Natural killer cell (primary cell): Measurements from ENCODE around the gene FMN1. TPM values are rescaled to one million over a fixed set of nuclear protein-coding genes. Genes with fewer than 3 reads are reported as not detected.

ENCODE experiments used
- ATAC-seq, 3 donors: fragments of 150-1000 bp in 2 of 3; fragments of 200-7000 bp in 1 of 3; cut with Tn5 transposase; 1 replicate in 1 of 3; 2 replicates in 2 of 3; pipeline ENCODE4 v1.10.0; 2021; ENCODE audit warnings: mild to moderate bottlenecking in 2 of 3, moderate library complexity in 2 of 3
- DNase-seq, 2 donors: peaks; one replicate each; pipeline versions ENCODE4 v3.0.0 to v3.0.0-alpha.2; 2013 to 2021; ENCODE audit warnings: mixed read lengths in 1 of 2
- H3K27ac ChIP-seq: one replicate; pipeline ENCODE4 v1.5.1; 2013; ENCODE audit warnings: mild to moderate bottlenecking, low read length
- H3K27me3 ChIP-seq: one replicate; pipeline ENCODE4 v1.6.1; 2013; ENCODE audit warnings: low read length; ENCODE audit not compliant: control insufficient read depth, insufficient read depth
- H3K36me3 ChIP-seq: one replicate; pipeline ENCODE4 v1.6.1; 2013; ENCODE audit warnings: low read length; ENCODE audit not compliant: control insufficient read depth, insufficient read depth
- H3K4me1 ChIP-seq: one replicate; pipeline ENCODE4 v1.6.1; 2013; ENCODE audit warnings: low read length; ENCODE audit not compliant: control insufficient read depth, insufficient read depth
- H3K4me3 ChIP-seq: one replicate; pipeline ENCODE4 v1.5.1; 2013; ENCODE audit warnings: low read length
- H3K9me3 ChIP-seq: one replicate; pipeline ENCODE4 v1.6.1; 2013; ENCODE audit warnings: low read length; ENCODE audit not compliant: control insufficient read depth, insufficient read depth
- H3K27ac Mint-ChIP-seq, 2 donors: one replicate each; pipeline ENCODE4 v1.8.0; 2022; ENCODE audit warnings: mild to moderate bottlenecking in 2 of 2, mixed read lengths in 2 of 2, moderate library complexity in 1 of 2
- H3K27me3 Mint-ChIP-seq, 2 donors: one replicate each; pipeline ENCODE4 v1.8.0; 2022; ENCODE audit warnings: low read depth in 2 of 2, mixed read lengths in 2 of 2
- H3K36me3 Mint-ChIP-seq: one replicate; pipeline ENCODE4 v1.8.0; 2022; ENCODE audit warnings: mixed read lengths
- H3K4me1 Mint-ChIP-seq, 2 donors: one replicate each; pipeline ENCODE4 v1.8.0; 2022; ENCODE audit warnings: mixed read lengths in 2 of 2
- H3K4me3 Mint-ChIP-seq: one replicate; pipeline ENCODE4 v1.8.0; 2022; ENCODE audit warnings: mild to moderate bottlenecking, moderate library complexity, mixed read lengths
- H3K9me3 Mint-ChIP-seq, 2 donors: one replicate each; pipeline ENCODE4 v1.8.0; 2022; ENCODE audit warnings: mixed read lengths in 2 of 2
- WGBS: methylation state at CpG from one replicate; pipeline ENCODE4 v1.1.7; 2013; ENCODE audit warnings: missing lambda C conversion rate; ENCODE audit not compliant: insufficient coverage; 5-methylcytosine and 5-hydroxymethylcytosine counted together
- intact Hi-C: fragments of 100-400 bp; cut with micrococcal nuclease; formaldehyde crosslinking; loops from one replicate; pipeline ENCODE4 v1.14.2; 2022
- total RNA-seq, 4 donors: library from RNA; stranded (reverse); fragments of 120-200 nt in 1 of 4; gene quantifications; one replicate each; pipeline versions ENCODE4 v1.2.3 to v1.2.4, GENCODE V29; 2013 to 2022
- TF ChIP-seq, protein P1 (sequence below): fragments of 200-600 bp; IDR thresholded peaks from one replicate; pipeline ENCODE4 v1.8.0; 2022; ENCODE audit warnings: antibody characterized with exemption

The FMN1 gene
- total RNA-seq, 3 donors from 2014 or later (not counting 1 experiment from before 2014, with no cell fraction given) = 2.0 to 19.2 (median 2.2) TPM

DNA sequence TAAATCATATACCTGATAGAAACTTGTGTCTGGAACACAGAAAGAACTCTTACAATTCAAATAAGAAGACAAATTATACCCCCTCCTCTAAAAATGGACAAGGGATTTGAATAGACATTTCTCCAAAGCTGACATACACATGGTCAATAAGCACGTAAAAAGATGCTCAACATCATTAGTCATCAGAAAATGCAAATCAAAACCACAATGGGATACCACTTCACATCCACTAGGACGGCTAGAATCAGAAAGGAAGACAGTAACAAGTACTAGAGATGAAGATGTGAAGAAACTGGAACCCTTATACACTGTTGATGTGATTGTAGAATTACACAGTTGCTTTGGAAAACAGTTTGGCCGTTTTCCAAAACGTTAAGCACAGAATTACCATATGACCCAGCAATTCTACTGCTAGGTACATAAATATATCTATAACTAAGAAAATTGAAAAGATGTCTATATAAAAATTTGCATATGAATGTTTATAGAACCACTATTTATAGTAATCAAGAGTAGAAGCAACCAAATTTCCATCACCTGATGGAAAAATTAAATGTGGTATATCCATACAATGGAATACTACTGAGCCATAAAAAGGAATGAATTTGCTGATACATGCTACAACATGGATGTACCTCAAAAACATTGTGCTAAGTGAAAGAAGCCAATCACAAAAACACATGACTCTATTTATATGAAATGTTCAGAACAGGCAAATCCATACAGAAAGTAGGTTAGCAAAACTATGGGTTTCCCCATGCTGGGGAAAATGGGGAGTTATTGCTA lies 415.9 kb downstream of the FMN1 start:
- intact Hi-C loops = no loop called here
- Histone ChIP-seq H3K36me3 (no peaks in the 10 kb centered on the region), H3K4me3 (no peak overlapping the region), H3K27ac (no peak overlapping the region), H3K4me1 (no peaks in the 10 kb centered on the region), H3K9me3 (no peaks in the 10 kb centered on the region), H3K27me3 (no peaks in the 10 kb centered on the region)
- H3K27me3 Mint-ChIP-seq = peaks cover 8 to 13% of the 10 kb centered on the region in 2 donors
- ATAC-seq = no peak
- H3K27ac Mint-ChIP-seq = no peak overlapping the region
- TF ChIP-seq, protein P1, sequence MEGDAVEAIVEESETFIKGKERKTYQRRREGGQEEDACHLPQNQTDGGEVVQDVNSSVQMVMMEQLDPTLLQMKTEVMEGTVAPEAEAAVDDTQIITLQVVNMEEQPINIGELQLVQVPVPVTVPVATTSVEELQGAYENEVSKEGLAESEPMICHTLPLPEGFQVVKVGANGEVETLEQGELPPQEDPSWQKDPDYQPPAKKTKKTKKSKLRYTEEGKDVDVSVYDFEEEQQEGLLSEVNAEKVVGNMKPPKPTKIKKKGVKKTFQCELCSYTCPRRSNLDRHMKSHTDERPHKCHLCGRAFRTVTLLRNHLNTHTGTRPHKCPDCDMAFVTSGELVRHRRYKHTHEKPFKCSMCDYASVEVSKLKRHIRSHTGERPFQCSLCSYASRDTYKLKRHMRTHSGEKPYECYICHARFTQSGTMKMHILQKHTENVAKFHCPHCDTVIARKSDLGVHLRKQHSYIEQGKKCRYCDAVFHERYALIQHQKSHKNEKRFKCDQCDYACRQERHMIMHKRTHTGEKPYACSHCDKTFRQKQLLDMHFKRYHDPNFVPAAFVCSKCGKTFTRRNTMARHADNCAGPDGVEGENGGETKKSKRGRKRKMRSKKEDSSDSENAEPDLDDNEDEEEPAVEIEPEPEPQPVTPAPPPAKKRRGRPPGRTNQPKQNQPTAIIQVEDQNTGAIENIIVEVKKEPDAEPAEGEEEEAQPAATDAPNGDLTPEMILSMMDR = no peak
- no peaks in the 10 kb centered on the region for H3K4me1 Mint-ChIP-seq
- peaks cover 0 to 2% of the 10 kb centered on the region in 2 donors for H3K9me3 Mint-ChIP-seq
- H3K4me3 Mint-ChIP-seq = no peak overlapping the region
- DNase-seq = no peak
- WGBS = 80% methylated on average over 1 of the region's 4 CpGs
- no peaks in the 10 kb centered on the region for H3K36me3 Mint-ChIP-seq

DNA sequence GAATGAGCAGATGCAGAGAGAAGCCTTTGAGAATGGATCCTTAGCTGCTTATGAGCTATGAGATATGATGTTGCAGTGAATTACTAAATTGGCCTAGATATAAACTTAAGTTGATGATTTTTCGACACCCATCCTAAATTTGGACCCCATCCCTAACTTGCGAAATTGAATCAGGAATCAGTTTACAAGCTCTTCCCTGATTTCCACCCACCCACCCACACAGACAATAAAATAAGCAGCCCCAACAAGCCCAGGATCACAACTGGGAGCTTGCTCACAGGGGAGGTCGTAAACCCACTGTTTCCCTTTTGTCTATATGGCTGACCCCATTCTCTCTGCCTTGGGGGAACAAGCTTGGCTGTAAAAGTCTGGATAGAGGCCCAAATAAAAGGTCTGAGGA lies 419.4 kb downstream of the FMN1 start:
- H3K27me3 ChIP-seq = no peaks in the 10 kb centered on the region
- H3K36me3 Mint-ChIP-seq = no peaks in the 10 kb centered on the region
- H3K4me3 ChIP-seq = no peak overlapping the region
- WGBS = 82% methylated on average over 3 of the region's 3 CpGs
- no peak for DNase-seq
- H3K27ac ChIP-seq = no peak overlapping the region
- no peaks in the 10 kb centered on the region for H3K4me1 Mint-ChIP-seq
- H3K27ac Mint-ChIP-seq = no peak overlapping the region
- H3K4me1 ChIP-seq = no peaks in the 10 kb centered on the region
- H3K9me3 Mint-ChIP-seq = peaks cover 0 to 2% of the 10 kb centered on the region in 2 donors
- H3K36me3 ChIP-seq = no peaks in the 10 kb centered on the region
- TF ChIP-seq, protein P1 = no peak
- intact Hi-C loops = no loop called here
- no peaks in the 10 kb centered on the region for H3K9me3 ChIP-seq
- H3K27me3 Mint-ChIP-seq = peaks cover 0 to 18% of the 10 kb centered on the region in 2 donors
- no peak for ATAC-seq
- H3K4me3 Mint-ChIP-seq = no peak overlapping the region

DNA sequence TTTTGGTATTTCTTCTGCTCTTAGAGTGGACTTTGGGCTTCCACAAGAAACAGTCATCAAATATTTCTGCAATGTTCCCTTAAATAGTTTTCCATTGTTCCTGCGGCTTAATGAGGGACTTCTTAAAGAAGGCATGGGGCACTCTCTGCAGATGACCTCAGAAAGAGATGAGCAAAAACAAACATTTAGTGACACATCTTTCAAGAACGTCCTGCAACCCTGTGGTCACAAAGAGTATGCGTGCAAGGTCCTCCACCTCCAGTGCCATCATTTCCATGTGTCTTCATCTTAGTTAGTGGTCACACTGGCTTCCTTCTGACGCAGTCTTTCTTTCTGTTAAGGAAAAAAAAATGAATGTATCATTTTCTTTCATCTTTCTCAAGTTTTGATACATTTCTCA lies 420.5 kb downstream of the FMN1 start:
- Mint-ChIP-seq H3K27ac (no peak overlapping the region), H3K4me1 (no peaks in the 10 kb centered on the region), H3K4me3 (no peak overlapping the region), H3K27me3 (peaks cover 0 to 22% of the 10 kb centered on the region in 2 donors), H3K36me3 (no peaks in the 10 kb centered on the region), H3K9me3 (peaks cover 0 to 2% of the 10 kb centered on the region in 2 donors)
- 73% methylated on average over 3 of the region's 4 CpGs for WGBS
- ATAC-seq = no peak
- Histone ChIP-seq H3K4me1 (no peaks in the 10 kb centered on the region), H3K4me3 (no peak overlapping the region), H3K27me3 (no peaks in the 10 kb centered on the region), H3K9me3 (no peaks in the 10 kb centered on the region), H3K36me3 (no peaks in the 10 kb centered on the region), H3K27ac (no peak overlapping the region)
- DNase-seq = no peak
- intact Hi-C loops = no loop called here
- TF ChIP-seq, protein P1 = no peak

DNA sequence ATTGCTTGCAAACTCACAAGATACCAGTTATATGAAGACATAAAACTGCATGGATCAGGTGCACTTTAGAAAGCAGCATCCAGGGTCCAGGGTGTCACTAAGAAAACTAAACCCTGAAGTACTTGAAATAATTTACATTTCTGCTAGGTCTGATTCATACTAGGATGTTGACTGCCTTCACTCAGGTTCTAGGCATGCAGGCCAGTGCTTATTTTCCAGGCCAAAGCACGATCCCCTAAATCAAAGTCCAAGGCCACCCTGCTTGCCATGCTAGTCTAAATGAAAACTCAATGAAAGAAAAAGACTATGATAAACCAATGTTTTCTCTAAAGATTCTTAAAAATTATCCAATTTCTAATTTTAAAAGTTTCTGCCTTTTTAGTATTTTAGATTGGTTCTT lies 427.3 kb downstream of the FMN1 start:
- H3K4me1 ChIP-seq = no peaks in the 10 kb centered on the region
- Mint-ChIP-seq H3K36me3 (no peaks in the 10 kb centered on the region), H3K4me3 (no peak overlapping the region), H3K4me1 (no peaks in the 10 kb centered on the region), H3K27ac (no peak overlapping the region), H3K27me3 (peaks cover 7 to 8% of the 10 kb centered on the region in 2 donors), H3K9me3 (no peaks in the 10 kb centered on the region)
- 100% methylated on average over 1 of the region's 1 CpG for WGBS
- no peaks in the 10 kb centered on the region for H3K36me3 ChIP-seq
- DNase-seq (no peak), ATAC-seq (no peak)
- no peak overlapping the region for H3K27ac ChIP-seq
- intact Hi-C loops = no loop called here
- TF ChIP-seq, protein P1 = no peak
- no peaks in the 10 kb centered on the region for H3K9me3 ChIP-seq
- no peak overlapping the region for H3K4me3 ChIP-seq
- no peaks in the 10 kb centered on the region for H3K27me3 ChIP-seq
